ENCODE data around the gene ANKRD9. TPM values are rescaled to one million over a fixed set of nuclear protein-coding genes. Genes with fewer than 3 reads are reported as not detected.

The ANKRD9 gene
- total and polyA plus RNA-seq, 9 of the 15 experiments (the other 6 are each of a cell fraction or from before 2014, with no cell fraction given), result 0.04 to 32.9 (median 5.3) TPM

DNA sequence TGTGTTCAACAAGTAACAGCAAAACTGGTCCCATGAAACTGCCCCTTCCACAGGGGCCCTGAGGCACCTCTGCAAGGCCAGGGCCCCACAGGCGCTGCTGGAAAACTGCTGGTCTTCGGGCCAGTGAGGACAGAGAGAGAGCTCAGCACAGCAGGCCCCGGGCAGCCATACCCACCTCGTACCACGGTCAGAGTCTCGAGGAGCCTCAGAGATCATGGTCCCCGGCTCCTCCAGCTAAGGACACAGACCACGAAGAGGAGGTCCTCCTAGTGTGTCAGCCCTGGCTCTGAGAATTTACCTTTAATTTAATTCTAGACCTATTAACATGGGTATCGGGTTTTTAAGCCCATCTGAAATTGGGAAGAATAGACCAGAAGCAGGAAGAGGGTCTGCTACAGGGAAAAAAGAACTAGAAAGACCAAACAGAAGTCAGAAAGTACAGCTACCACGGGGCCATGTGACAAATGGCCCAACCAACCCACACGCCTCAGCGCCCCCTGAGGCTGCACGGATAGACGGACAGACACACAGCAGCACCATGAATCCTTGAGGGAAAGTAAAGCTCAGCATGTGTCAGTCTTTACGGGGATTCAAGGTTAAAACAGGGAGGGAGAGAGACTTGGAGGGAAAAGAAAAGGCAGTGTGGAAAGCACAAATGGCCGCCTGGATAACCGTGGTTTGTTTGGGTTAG lies 22.9 kb downstream of the ANKRD9 start:
- CTCF ChIA-PET (ENCODE audit: low intra/inter-chr PET ratio), result no interaction called here
- no TSS peak for BruUV-seq (replicated peaks)
- TF ChIP-seq, protein P1, sequence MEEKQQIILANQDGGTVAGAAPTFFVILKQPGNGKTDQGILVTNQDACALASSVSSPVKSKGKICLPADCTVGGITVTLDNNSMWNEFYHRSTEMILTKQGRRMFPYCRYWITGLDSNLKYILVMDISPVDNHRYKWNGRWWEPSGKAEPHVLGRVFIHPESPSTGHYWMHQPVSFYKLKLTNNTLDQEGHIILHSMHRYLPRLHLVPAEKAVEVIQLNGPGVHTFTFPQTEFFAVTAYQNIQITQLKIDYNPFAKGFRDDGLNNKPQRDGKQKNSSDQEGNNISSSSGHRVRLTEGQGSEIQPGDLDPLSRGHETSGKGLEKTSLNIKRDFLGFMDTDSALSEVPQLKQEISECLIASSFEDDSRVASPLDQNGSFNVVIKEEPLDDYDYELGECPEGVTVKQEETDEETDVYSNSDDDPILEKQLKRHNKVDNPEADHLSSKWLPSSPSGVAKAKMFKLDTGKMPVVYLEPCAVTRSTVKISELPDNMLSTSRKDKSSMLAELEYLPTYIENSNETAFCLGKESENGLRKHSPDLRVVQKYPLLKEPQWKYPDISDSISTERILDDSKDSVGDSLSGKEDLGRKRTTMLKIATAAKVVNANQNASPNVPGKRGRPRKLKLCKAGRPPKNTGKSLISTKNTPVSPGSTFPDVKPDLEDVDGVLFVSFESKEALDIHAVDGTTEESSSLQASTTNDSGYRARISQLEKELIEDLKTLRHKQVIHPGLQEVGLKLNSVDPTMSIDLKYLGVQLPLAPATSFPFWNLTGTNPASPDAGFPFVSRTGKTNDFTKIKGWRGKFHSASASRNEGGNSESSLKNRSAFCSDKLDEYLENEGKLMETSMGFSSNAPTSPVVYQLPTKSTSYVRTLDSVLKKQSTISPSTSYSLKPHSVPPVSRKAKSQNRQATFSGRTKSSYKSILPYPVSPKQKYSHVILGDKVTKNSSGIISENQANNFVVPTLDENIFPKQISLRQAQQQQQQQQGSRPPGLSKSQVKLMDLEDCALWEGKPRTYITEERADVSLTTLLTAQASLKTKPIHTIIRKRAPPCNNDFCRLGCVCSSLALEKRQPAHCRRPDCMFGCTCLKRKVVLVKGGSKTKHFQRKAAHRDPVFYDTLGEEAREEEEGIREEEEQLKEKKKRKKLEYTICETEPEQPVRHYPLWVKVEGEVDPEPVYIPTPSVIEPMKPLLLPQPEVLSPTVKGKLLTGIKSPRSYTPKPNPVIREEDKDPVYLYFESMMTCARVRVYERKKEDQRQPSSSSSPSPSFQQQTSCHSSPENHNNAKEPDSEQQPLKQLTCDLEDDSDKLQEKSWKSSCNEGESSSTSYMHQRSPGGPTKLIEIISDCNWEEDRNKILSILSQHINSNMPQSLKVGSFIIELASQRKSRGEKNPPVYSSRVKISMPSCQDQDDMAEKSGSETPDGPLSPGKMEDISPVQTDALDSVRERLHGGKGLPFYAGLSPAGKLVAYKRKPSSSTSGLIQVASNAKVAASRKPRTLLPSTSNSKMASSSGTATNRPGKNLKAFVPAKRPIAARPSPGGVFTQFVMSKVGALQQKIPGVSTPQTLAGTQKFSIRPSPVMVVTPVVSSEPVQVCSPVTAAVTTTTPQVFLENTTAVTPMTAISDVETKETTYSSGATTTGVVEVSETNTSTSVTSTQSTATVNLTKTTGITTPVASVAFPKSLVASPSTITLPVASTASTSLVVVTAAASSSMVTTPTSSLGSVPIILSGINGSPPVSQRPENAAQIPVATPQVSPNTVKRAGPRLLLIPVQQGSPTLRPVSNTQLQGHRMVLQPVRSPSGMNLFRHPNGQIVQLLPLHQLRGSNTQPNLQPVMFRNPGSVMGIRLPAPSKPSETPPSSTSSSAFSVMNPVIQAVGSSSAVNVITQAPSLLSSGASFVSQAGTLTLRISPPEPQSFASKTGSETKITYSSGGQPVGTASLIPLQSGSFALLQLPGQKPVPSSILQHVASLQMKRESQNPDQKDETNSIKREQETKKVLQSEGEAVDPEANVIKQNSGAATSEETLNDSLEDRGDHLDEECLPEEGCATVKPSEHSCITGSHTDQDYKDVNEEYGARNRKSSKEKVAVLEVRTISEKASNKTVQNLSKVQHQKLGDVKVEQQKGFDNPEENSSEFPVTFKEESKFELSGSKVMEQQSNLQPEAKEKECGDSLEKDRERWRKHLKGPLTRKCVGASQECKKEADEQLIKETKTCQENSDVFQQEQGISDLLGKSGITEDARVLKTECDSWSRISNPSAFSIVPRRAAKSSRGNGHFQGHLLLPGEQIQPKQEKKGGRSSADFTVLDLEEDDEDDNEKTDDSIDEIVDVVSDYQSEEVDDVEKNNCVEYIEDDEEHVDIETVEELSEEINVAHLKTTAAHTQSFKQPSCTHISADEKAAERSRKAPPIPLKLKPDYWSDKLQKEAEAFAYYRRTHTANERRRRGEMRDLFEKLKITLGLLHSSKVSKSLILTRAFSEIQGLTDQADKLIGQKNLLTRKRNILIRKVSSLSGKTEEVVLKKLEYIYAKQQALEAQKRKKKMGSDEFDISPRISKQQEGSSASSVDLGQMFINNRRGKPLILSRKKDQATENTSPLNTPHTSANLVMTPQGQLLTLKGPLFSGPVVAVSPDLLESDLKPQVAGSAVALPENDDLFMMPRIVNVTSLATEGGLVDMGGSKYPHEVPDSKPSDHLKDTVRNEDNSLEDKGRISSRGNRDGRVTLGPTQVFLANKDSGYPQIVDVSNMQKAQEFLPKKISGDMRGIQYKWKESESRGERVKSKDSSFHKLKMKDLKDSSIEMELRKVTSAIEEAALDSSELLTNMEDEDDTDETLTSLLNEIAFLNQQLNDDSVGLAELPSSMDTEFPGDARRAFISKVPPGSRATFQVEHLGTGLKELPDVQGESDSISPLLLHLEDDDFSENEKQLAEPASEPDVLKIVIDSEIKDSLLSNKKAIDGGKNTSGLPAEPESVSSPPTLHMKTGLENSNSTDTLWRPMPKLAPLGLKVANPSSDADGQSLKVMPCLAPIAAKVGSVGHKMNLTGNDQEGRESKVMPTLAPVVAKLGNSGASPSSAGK (IDR thresholded peaks at IDR 0.05), result peak; percentile 57
- TF ChIP-seq, protein P2, sequence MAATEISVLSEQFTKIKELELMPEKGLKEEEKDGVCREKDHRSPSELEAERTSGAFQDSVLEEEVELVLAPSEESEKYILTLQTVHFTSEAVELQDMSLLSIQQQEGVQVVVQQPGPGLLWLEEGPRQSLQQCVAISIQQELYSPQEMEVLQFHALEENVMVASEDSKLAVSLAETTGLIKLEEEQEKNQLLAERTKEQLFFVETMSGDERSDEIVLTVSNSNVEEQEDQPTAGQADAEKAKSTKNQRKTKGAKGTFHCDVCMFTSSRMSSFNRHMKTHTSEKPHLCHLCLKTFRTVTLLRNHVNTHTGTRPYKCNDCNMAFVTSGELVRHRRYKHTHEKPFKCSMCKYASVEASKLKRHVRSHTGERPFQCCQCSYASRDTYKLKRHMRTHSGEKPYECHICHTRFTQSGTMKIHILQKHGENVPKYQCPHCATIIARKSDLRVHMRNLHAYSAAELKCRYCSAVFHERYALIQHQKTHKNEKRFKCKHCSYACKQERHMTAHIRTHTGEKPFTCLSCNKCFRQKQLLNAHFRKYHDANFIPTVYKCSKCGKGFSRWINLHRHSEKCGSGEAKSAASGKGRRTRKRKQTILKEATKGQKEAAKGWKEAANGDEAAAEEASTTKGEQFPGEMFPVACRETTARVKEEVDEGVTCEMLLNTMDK (IDR thresholded peaks at IDR 0.05; ENCODE audit: borderline replicate concordance, insufficient read depth, low read depth, low read length, poor library complexity, severe bottlenecking), result peak; percentile 31
- TF ChIP-seq, protein P3, sequence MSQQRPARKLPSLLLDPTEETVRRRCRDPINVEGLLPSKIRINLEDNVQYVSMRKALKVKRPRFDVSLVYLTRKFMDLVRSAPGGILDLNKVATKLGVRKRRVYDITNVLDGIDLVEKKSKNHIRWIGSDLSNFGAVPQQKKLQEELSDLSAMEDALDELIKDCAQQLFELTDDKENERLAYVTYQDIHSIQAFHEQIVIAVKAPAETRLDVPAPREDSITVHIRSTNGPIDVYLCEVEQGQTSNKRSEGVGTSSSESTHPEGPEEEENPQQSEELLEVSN (IDR thresholded peaks at IDR 0.05; ENCODE audit: borderline replicate concordance in 1 of 2, extremely low read depth in 1 of 2, insufficient read depth in 1 of 2, insufficient read length in 1 of 2, low read depth in 1 of 2, low read length in 1 of 2, poor library complexity in 1 of 2, severe bottlenecking in 1 of 2), result peak in 1 of 2 experiments; percentile 41
- TF ChIP-seq HDAC3 (IDR thresholded peaks at IDR 0.05; ENCODE audit: borderline replicate concordance, partially characterized antibody), result no peak

More for the DNA sequence above, 22.9 kb downstream of the ANKRD9 start:
- 56% methylated on average over 16 of the region's 17 CpGs for WGBS (ENCODE audit: insufficient coverage, low coverage, missing lambda C conversion rate)
- no peak overlapping the region for H3K9ac ChIP-seq (ENCODE audit: insufficient read depth in 1 of 2, low read depth in 2 of 2, low read length in 2 of 2)
- H3K4me2 ChIP-seq (ENCODE audit: insufficient read depth, low read length), result no peak overlapping the region; the same call in 1 of the 2 replicates
- ATAC-seq (peak; percentile 90), DNase-seq (ENCODE audit: extremely low read depth in 1 of 4, low spot score in 3 of 4) (peak in 1 of 4 experiments; percentile 40), FAIRE-seq (peak; percentile 80)
- no peaks in the 10 kb centered on the region for H3K36me3 ChIP-seq (ENCODE audit: control insufficient read depth, insufficient read depth, low read length)
- peaks cover 2 to 4% of the 10 kb centered on the region in 2 experiments; a peak in 1 of 5 replicates for H3K4me1 ChIP-seq (replicated peaks in 1 of 2; ENCODE audit: control insufficient read depth in 2 of 2, insufficient read depth in 2 of 2, low read length in 2 of 2)
- in situ Hi-C loops (cut with MboI) (no loop called here), intact Hi-C loops (cut with micrococcal nuclease) (no loop called here)
- H3K27me3 ChIP-seq (ENCODE audit: control insufficient read depth in 2 of 2, insufficient read depth in 2 of 2, low read length in 2 of 2), result no peaks in the 10 kb centered on the region
- H3K4me3 ChIP-seq, result no peak overlapping the region
- no peaks in the 10 kb centered on the region for H3K9me1 ChIP-seq (ENCODE audit: control insufficient read depth, insufficient read depth, low read length)
- H2AFZ ChIP-seq (ENCODE audit: low read depth, low read length), result peak overlapping the region; percentile 71
- no peak overlapping the region for H3K27ac ChIP-seq (ENCODE audit: extremely low read depth, low read depth, low read length)
- H4K20me1 ChIP-seq (replicated peaks; ENCODE audit: control insufficient read depth, insufficient read depth, low read length), result no peaks in the 10 kb centered on the region
- H3K79me2 ChIP-seq (ENCODE audit: control insufficient read depth, insufficient read depth, low read length), result no peaks in the 10 kb centered on the region
- no peaks in the 10 kb centered on the region; the same call in 1 of the 2 replicates for H3K9me3 ChIP-seq (replicated peaks; ENCODE audit: control insufficient read depth, insufficient read depth, low read depth, low read length)
- POLR2A ChIA-PET, result interaction anchor here (0.6 to 2.9 kb wide), 3 partner anchors 14 to 527 kb away, joined by 3 to 10 read pairs (median 3); no protein-coding TSS in a partner anchor
